Fibroblast of skin of right biceps (primary cell): ENCODE data around the gene TMED4.
"Not testable (repeated sequence)": the region's sequence is repeated elsewhere in the genome, so short reads cannot be mapped to it uniquely, and the experiment has no call there.

Source experiments
- DNase-seq: peaks from one replicate; pipeline ENCODE4 v3.0.0-alpha.2; 2013

The TMED4 gene

DNA sequence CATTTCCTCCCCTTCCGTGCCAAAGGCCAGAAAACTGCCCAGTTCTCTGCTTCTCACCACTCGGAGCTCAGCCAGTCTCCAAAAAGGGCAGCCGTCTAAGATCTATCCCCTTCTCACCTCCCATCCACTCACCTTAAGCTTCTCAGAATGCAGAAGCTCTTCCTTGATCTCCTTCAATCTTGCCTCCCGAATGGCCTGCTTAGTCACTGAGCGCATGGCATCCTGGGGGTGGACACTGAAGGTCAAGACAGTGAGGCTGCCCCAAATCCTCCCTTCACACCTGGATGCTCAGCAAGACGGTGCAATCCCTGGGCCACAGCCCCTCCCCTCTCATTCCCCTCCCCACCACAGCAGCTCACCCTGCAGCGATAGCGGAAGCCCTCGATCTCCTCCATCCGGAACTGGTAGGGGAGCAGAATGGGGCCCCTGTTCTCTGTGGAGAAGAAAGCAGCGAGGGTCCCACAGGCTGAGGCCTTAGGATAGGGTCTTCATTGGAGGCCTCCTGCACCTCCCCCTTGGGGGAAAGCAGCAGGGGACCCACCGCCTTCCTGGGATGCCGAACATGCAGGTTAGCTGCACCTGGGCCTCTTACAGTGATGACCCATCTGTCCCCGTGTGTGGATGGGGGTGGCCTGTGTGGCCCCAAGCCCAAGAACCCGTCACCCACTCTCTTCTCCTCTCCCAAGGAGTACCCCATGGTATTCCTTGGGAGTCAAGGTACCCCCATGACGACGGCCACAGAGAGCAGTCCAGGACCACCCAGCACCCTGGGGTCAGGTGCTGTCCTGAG is 13.1 kb downstream of the TMED4 start:
- no peak for DNase-seq

DNA sequence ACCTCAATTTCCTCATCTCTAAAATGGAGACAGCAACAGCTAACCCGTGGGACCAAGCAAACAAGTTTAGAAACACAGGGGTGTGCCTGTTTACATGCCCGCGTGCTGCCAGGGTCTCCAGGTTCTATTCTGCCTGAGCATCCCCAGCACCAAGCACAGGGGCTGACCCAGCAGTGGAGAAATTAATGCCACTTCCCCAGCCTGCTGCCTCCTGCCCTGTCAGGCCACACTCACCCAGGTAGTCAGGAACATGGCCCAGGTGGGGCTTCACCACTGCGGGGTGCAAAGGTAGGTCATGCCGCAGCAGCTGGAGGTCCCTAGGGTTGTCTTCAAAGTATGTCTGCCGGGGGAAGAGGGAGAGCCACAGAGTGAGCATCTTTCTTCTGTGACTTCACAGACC is 14.1 kb downstream of the TMED4 start:
- no peak for DNase-seq

DNA sequence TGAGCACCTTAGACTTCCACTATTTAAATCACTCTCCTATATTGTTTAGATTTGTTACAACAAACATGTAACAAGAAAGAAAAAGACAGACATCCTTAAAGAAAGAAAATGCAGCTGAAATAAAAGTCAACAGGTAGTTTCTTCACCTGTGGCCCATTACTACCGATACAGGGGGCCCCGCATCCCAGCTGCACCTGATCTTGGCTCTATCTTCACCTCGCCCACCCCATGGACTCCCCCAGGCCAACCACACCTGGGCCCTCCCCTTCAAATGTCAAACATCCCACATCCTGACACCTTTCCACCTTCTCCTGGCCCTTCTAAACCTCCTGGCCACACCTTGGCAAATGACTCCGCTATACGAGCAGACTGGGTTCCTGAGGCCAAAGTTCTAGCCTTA is 15.4 kb downstream of the TMED4 start:
- DNase-seq: no peak

DNA sequence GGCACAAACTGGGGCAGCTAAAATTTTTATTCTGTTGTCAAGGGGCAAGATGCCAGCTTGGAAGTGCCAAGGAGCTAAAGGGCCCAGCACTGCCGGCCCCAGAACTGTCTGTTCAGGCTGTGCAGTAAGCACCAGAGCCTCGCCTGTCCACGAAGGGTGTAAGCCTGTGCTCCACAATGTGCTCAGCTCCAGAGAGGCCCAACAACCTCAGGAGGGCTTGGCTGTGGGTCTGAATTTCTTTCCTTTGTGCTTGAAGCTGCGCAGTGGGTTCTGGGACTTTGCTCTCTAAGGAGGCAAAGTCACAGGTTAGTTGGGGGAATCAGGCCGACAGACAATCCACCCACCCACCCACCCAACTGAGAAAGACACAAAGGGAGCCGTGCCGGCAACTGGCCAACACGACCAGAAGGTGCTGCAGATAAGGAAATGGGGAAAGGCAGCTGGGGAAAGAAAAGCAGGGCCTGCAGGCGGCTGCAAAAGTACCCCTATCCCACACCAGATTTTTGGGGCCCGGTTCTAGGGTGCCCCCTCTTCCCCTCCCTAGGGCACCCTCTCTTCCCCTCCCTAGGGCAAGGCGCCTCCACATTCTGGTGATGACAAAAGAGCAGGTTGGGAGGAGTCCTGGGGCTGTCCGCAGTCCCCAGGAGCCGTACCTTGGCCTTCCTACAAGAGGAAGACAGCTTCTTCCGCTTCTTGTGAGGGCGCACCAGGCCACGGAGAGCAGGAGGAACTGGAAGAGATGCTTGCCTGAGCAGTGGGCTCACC is 16.1 kb downstream of the TMED4 start:
- DNase-seq: no peak

DNA sequence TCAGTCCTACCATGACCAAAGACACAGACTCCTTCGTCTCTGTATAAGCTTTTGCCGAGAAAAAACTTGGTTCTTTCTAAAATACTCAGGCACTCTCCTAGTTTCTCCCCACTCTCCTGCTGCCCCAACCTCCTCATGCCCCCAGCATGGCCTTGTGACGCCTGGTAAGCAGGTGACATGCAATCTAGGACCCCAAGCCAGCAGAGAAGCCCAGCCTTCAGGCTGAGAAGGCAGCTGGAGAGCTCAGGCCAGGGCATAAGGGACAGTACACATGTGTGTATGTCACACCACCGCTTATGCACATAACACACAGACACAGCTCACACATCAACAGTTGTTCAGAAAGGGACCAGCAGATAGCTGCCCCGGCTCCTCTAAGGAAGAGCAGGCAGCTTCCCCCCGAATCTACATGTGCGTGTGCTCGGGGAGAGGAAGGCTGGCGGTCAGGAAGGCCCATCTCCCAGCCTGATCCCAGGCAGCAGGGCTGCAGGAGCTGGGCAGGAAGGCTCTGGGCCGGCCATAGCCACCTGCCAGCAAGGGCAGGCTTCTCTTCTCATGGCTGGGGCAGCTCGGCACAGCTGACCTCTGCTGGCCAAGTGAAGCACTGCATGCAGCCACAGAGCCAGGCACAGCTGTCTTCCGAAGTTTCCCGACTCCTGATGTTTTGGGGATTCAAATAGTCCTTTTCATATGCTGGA is 16.8 kb downstream of the TMED4 start:
- peak; percentile 43 for DNase-seq

DNA sequence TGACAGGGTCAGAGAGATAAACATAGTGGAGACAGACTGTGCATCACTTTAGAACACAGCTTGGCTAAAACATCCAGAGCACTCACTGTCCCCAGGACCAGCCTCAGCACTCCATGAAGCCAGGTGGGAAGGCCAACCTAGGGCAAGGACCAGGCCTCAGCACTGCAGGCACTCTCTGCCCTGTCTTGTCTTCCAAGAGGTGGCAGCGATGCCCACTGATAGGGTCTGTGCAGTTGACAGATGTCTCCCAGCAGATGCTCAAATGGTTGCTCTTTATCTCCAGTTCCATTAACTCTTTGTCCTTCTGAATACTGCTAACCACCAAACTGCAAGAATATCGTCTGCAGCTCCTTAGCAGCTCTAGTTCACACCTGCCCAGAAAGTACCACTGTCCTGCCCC is 17.4 kb downstream of the TMED4 start:
- DNase-seq: no peak

DNA sequence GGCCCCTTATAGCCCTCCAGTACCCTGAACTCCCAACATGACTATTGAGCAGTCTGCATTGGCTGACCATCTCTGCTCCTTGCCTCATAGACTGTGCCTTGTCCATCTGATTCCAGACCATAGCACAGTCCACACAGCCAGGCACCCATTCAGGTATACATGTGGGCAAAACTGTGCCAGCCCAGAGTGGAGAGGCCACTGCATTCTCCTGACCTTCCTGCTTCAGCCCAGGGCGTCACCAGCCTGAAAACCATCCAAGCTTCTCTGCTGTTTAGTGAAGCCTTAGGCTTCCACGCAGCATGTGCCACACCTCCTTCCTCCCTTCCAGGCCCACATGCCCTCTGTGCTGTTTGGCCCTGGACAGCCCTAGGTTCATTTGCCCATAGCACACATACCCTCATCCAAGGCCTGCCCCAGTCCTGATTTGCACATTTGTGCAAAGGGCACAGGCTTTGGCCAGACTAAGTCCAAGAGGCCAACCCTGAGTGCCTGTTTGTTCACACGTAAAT is 18.8 kb downstream of the TMED4 start:
- DNase-seq: no peak

DNA sequence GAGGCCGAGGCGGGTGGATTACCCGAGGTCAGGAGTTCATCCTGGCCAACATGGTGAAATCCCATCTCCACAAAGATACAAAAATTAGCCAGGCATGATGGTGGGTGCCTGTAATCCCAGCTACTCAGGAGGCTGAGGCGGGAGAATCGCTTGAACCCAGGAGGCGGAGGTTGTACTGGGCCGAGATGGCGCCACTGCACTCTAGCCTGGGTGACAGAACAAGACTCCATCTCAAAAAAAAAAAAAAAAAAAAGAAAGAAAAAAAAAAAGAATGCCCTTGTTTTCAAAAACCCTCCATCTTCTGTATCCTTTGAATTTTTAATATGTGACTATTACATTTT is 19.4 kb downstream of the TMED4 start:
- not testable (repeated sequence) for DNase-seq

DNA sequence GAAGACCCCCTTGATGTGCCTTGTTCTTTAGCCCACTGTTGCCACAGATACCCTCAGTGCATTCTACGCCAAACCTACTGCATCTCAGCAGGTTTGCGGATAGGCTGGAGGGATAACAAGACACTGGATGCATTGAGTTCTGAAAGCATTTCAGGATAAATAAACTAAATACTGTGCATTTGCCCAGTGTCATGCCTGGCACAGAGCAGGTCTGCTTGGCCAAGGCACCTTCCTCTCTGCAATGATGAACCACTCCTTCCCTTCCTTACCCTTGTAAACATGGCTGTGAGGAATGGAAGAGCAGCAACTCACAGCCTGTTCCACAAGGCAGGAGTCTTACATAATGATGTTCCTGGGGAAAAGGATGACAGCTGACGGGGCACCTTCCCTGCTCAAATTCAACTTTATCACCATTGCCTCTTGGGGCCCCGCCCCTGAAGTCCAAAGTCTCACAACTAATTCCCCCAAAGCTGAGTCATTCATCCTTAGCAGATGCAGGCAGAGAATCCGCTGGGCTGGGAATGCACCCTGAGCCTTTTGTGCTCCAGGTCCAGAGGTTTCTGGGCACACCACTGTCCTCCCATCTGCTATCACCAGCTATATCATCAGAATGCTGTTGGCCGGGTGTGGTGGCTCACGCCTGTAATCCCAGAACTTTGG is 19.9 kb downstream of the TMED4 start:
- DNase-seq: peak; percentile 45

DNA sequence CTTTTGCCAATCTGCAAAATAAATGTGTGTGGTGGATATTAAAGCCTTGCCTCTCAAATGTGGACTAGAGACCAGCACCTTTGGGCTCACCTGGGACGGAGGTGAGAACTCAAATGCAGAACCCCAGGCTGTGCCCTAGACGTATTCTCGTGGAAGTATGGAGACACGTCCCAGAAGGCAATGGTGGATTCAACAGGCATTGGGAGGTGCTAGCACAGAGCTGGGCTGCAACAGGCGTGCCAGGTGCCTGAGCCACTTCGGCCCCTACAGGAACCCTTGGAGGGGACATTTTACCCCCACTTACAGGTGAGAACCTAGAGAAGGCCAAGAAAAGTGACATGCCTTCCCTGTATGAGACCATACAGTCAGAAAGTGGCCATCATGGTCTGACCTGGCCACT is 20.6 kb downstream of the TMED4 start:
- DNase-seq: no peak

DNA sequence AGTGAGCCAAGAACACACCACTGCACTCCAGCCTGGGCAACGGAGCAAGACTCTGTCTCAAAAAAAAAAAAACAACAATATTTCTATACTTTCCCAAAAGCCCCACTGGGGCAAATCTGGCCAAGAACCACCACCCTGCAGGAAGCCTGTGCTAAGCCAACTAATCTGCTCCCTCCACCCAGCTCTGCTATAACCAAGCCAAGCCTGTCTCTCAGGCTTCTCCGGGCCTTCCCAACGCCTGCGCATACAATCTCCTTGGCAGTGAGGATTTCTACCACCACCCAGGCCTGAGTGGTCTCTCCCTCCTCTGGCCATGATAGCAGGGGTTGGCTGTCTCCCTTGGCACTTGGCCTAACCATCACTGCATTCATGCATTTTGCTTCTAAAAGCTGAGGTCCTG is 22.5 kb downstream of the TMED4 start:
- DNase-seq: no peak

DNA sequence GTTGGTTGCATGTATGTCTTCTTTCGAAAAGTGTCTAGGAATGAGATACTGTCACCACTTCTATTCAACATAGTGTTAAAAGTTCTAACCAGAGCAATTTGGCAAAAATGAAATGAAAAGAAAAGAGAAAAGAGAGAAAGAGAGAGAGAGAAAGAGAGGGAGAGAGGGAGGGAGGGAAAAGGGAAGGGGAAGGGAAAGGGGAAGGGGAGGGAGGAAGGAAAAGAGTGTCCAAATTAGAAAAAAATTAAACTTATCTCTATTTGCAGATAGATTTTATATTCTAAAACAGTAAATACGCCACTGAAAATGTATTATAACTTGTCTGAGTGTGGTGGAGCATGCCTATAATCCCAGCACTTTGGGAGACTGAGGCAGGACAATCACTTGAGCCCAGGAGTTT is 24.5 kb downstream of the TMED4 start:
- no peak for DNase-seq

DNA sequence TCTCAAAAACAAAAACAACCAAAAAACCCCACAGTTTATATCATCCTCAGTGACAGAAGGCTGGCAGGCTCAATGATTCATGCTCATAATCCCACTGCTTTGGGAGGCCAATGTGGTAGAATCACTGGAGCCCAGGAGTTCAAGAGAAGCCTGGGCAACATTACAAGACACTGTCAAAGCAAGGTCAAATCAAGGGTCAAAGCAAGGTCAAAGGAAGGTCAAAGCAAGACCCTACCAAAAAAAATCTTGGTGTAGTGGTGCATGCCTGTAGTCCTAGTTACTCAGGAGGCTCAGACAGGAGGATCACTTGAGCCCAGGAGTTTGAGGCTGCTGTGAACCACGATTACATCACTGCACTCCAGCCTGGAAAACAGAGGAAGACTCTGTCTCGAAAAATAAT is 26.7 kb downstream of the TMED4 start:
- no peak for DNase-seq

DNA sequence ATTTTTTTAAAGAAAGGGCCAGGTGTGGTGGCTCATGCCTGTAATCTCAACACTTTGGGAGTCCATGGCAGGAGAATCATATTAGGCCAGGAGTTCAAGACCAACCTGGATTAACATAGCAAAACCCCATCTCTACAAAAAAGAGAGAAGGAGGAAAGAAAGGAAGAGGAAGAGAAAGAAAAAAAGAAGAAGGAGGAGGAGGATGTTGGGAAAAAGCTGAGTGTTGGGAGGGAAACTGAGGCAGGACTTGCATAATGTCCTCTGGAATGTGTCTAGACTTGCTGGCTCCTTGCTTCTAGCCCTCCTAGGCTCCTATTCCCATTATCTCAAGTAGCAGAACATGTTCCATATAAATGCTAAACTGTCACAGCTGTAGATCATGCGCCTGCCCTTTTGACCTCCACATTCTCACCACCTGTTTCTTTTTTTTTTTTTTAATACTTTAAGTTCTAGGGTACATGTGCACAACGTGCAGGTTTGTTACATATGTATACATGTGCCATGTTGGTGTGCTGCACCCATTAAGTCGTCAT is 29.5 kb downstream of the TMED4 start:
- not testable (repeated sequence) for DNase-seq

DNA sequence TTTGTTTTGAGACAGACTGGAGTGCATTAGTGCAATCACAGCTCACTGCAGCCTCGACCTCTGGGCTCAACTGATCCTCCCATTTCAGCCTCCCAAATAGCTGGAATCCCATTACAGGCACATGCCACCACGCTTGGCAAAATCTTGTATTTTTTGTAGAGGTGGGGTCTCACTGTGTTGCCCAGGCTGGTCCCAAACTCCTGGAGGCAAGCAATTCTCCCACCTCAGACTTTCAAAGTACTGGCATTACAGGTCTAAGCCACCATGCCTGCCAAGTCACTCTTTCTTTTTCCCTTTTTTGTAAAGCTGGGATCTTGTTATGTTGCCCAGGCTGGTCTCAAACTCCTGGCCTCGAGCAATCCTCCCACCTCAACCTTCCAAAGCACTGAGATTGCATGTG is 32.6 kb downstream of the TMED4 start:
- no peak for DNase-seq

DNA sequence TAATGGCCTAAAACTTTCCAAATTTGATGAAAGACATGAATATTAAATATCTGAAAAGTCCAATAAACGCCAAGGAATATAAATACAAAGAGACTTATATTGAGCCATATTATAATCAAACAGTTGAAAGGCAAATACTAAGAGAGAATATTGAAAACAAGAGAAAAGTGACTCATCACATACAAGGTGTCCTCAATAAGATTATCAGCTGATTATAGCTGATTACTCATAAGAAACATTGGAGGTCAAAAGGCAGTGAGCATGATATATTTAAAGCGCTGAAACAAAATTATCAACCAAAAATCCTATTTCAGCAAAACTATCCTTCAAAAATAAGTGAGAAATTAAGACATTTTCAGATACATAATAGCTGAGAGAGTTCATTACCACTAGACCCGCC is 33.1 kb downstream of the TMED4 start:
- no peak for DNase-seq

DNA sequence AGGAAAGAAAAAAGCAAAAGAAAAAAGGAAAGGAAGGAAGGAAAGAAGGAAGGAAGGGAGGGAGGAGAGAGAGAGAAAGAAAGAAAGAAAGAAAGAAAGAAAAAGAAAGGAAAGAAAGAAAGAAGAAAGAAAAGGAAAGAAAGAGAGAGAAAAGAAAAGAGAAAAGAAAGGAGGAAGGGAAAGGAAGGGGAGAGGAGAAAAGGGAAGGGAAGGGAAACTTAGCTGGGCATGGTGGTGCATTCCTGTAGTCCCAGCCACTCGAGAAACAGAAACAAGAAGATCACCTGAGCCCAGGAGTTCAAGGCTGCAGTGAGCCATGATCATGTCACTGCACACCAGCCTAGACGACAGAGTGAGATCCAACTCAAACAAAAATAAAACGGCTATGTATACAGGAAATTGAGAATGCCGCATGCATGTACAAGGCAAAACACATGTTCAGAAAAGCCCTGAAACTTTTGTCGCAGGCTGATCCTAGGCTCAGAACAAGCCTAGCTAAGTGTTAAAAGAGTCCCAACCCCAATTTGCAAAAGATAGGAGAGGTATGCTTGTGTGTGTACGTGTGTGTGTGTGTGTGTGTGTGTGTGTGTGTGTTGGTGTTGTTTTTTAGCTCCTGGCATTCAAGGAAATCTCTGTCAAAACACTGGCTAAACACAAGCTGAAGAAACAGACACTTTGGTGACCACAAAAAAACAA is 34.3 kb downstream of the TMED4 start:
- DNase-seq: no peak

DNA sequence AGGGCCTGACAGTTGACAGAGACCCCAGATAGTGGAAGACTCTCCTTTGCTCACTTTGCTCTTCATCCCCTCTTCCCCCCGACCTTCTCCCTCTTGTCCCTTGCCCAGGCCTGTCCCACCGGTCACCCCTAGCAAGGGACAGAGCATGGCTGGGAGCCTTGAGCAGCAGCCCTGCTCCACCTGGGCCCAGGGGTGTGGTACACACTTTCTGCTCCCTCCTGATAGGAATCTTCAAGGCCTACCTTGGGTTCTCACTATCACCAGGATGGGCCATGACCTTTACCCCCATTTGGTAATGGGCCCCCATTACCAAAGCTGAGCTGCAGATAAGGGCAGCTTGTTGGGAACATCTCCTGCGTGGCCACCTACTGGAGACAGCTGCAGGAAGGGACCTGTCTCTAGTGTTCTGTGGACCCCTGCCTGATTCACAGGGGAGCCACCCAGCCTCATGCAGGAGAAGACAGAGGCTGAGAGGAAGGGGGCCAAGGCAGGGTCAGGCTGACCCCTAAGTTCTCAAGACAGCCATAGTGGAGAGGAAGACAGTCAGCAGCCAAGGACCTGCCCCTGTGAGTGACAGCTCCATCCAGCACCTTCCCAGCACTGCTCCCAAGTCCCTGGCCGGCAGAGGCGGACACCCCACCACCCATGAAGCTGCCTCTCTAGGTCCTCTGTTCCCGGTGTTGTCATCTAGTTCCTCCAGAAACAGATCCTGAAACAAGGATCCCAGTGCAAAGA is 40.0 kb downstream of the TMED4 start:
- DNase-seq: no peak

DNA sequence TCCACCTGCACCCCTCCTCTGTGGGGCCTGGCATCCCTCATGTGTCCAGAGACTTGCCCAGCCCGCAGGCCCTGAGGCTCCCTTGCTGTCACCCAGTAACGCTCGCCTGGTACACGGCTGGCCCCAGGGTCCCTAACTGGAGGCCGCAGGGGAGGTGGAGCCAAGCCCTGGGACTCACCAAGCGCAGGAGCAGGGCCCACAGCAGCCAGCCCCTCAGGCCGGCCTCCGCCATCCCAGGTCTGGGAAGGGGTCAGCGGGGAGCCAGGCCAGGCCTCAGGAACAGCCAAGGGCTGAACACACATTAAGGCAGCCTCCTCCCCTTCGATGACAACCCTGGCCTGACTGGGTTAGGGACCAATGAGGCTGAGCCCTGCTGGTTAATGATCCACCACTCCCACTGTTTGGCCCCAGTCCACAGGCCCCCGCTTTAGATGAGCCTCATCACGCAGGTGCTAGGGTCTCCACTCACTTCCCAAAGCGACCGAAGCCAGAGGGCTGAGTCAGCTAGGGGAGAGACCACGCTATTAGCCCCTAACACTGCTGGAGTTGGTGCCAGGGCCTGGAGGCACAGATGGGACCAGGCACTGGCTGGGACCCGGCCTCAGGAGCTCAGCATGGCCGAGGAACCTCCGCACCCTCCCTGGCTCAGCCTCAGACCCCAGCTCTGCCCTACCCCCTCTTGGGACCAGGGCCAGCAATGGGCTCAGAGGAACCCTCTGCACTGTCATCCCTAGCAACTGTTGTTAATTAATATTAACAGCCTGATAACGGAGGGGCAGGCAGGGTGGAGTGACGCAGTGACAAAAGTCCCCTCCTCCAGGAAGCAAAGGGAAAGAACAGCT is 40.8 kb downstream of the TMED4 start, which contains the start of gene NPC1L1:
TSS of gene NPC1L1 (minus strand) at position 303 of the 842 bp plus-strand sequence. CDS start at position 232, 71 bp downstream.
- DNase-seq: no peak

DNA sequence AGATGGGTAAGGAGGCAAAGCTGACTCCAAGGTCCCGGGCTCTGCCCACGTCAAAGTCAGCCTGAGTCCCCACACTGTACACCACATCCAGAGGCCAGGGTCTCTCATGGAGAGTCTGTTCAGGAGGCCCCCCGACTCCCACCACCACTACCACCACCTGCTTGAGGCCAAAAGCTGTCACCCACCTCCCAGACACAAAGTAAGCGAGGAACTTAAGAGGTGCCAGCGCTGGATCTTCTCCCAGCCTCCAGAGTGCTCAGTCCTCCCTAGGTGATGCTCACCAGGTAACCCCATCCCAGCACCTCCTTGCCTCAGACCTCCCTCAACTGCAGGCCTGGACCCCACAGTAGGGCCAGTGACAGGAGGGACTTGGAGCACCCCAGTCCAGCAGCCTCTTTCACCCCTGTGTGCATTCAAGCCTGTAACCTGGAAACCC is 41.4 kb downstream of the TMED4 start:
- DNase-seq: no peak
